IMR-90 (cell line): ENCODE data around the gene TRIM49C. TPM values are rescaled to one million over a fixed set of nuclear protein-coding genes. Genes with fewer than 3 reads are reported as not detected.
"Not testable (repeated sequence)": the region's sequence is repeated elsewhere in the genome, so short reads cannot be mapped to it uniquely, and the experiment has no call there.

Experiments used
- ATAC-seq: fragments of 200-7000 bp; cut with Tn5 transposase; 2 replicates; pipeline ENCODE4 v1.9.1; 2020; ENCODE audit warnings: low read depth, mild to moderate bottlenecking, moderate library complexity
- BruUV-seq: library from RNA; stranded (reverse); fragments of 400-500 nt; replicated peaks from 2 replicates; lab custom pipeline; 2021; lab: Mats Ljungman, UMichigan
- CTCF ChIA-PET: fragments of 300-600 bp; formaldehyde crosslinking; extraction: SDS; loops from one replicate; lab custom pipeline; 2021; ENCODE audit warnings: antibody characterized with exemption; lab: Yijun Ruan, JAX
- POLR2A ChIA-PET: fragments of 300-600 bp; sonication (Branson Sonifier 250); formaldehyde crosslinking; loops from one replicate; lab custom pipeline; 2022; ENCODE audit warnings: antibody characterized with exemption; ENCODE audit not compliant: unreplicated experiment; lab: Charles Lee
- DNase-seq: peaks from one replicate; pipeline ENCODE4 v3.0.0; 2013
- H2AFZ ChIP-seq: replicated peaks from 2 replicates; pipeline ENCODE3; 2013; ENCODE audit warnings: low read length, mild to moderate bottlenecking; ENCODE audit not compliant: poor library complexity
- H2AK5ac ChIP-seq: 2 replicates; pipeline ENCODE4 v1.6.1; 2013; ENCODE audit warnings: low read depth, low read length, inconsistent platforms
- H2AK9ac ChIP-seq: replicated peaks from 2 replicates; pipeline ENCODE3; 2013; ENCODE audit warnings: mild to moderate bottlenecking, low read depth, low read length, moderate library complexity; ENCODE audit not compliant: poor library complexity
- H2BK120ac ChIP-seq: 2 replicates; pipeline ENCODE4 v1.6.1; 2013; ENCODE audit warnings: low read depth, low read length, inconsistent platforms
- H2BK15ac ChIP-seq: 3 replicates; pipeline ENCODE4 v1.6.1; 2013; ENCODE audit warnings: low read depth, low read length, inconsistent platforms
- H2BK20ac ChIP-seq: 2 replicates; pipeline ENCODE4 v1.6.1; 2013; ENCODE audit warnings: low read depth, mild to moderate bottlenecking, inconsistent platforms, low read length, moderate library complexity
- H2BK5ac ChIP-seq: 2 replicates; pipeline ENCODE4 v1.6.1; 2013; ENCODE audit warnings: mild to moderate bottlenecking, low read depth, low read length, inconsistent platforms; ENCODE audit not compliant: poor library complexity, severe bottlenecking
- H3K14ac ChIP-seq: replicated peaks from 2 replicates; pipeline ENCODE4 v1.6.1; 2013; ENCODE audit warnings: low read depth, low read length, inconsistent platforms
- H3K18ac ChIP-seq: 2 replicates; pipeline ENCODE4 v1.6.1; 2013; ENCODE audit warnings: low read depth, low read length, control low read depth
- H3K23ac ChIP-seq: 2 replicates; pipeline ENCODE4 v1.6.1; 2013; ENCODE audit warnings: low read depth, low read length, inconsistent platforms
- H3K27ac ChIP-seq: 2 replicates; pipeline ENCODE4 v1.5.1; 2013; ENCODE audit warnings: mild to moderate bottlenecking, control low read depth, low read length; ENCODE audit not compliant: insufficient read depth
- H3K27me3 ChIP-seq: 2 replicates; pipeline ENCODE4 v1.6.1; 2013; ENCODE audit warnings: low read length; ENCODE audit not compliant: control insufficient read depth, insufficient read depth
- H3K36me3 ChIP-seq: 2 replicates; pipeline ENCODE4 v1.6.1; 2013; ENCODE audit warnings: low read length, mixed read lengths; ENCODE audit not compliant: control insufficient read depth, insufficient read depth
- H3K4ac ChIP-seq: 2 replicates; pipeline ENCODE4 v1.6.1; 2013; ENCODE audit warnings: low read depth, low read length, inconsistent platforms
- H3K4me1 ChIP-seq: 2 replicates; pipeline ENCODE4 v1.6.1; 2013; ENCODE audit warnings: low read length, mixed read lengths; ENCODE audit not compliant: control insufficient read depth, insufficient read depth
- H3K4me2 ChIP-seq: 2 replicates; pipeline ENCODE4 v1.6.1; 2013; ENCODE audit warnings: low read depth, mild to moderate bottlenecking, control low read depth, low read length, moderate library complexity
- H3K4me3 ChIP-seq: 2 replicates; pipeline ENCODE4 v1.5.1; 2013; ENCODE audit warnings: low read depth, mild to moderate bottlenecking, control low read depth, low read length, moderate library complexity; ENCODE audit not compliant: insufficient read depth
- H3K56ac ChIP-seq: 2 replicates; pipeline ENCODE4 v1.6.1; 2013; ENCODE audit warnings: low read length, inconsistent platforms; ENCODE audit not compliant: insufficient read depth; ENCODE audit errors: extremely low read depth
- H3K79me1 ChIP-seq, 2 experiments: 2 replicates each; pipeline ENCODE4 v1.6.1; 2013; ENCODE audit warnings: low read length in 2 of 2, inconsistent platforms in 1 of 2, low read depth in 1 of 2
- H3K9ac ChIP-seq: 2 replicates; pipeline ENCODE4 v1.6.1; 2013; ENCODE audit warnings: low read depth, low read length, control low read depth
- H3K9me1 ChIP-seq: 2 replicates; pipeline ENCODE4 v1.6.1; 2013; ENCODE audit warnings: low read length, inconsistent platforms; ENCODE audit not compliant: insufficient read depth
- H3K9me3 ChIP-seq: 2 replicates; pipeline ENCODE4 v1.6.1; 2013; ENCODE audit warnings: low read length; ENCODE audit not compliant: control insufficient read depth, insufficient read depth
- H4K20me1 ChIP-seq: 2 replicates; pipeline ENCODE4 v1.6.1; 2013; ENCODE audit warnings: low read length, inconsistent platforms; ENCODE audit not compliant: insufficient read depth
- H4K5ac ChIP-seq: 2 replicates; pipeline ENCODE4 v1.6.1; 2013; ENCODE audit warnings: mild to moderate bottlenecking, low read depth, low read length, control low read depth
- H4K8ac ChIP-seq, 2 experiments: 2 replicates each; pipeline ENCODE4 v1.6.1; 2013; ENCODE audit warnings: low read depth in 2 of 2, low read length in 2 of 2, control low read depth in 1 of 2, inconsistent platforms in 1 of 2
- H4K91ac ChIP-seq: 2 replicates; pipeline ENCODE4 v1.6.1; 2013; ENCODE audit warnings: low read depth, low read length, inconsistent platforms; ENCODE audit not compliant: insufficient read depth
- WGBS, 2 experiments: methylation state at CpG; one replicate each; pipeline versions ENCODE4 v1.1.5 to v1.1.7; 2013; ENCODE audit warnings: missing lambda C conversion rate in 2 of 2; ENCODE audit not compliant: insufficient read length in 1 of 2; ENCODE audit errors: extremely low coverage in 2 of 2; 5-methylcytosine and 5-hydroxymethylcytosine counted together
- dilution Hi-C: fragments of 300-500 bp; cut with HindIII; formaldehyde crosslinking; loops from one replicate; pipeline ENCODE4 v1.14.3; 2018; ENCODE audit warnings: low sequenced_read_pairs; ENCODE audit not compliant: unreplicated experiment
- in situ Hi-C: fragments of 300-500 bp; cut with MboI; formaldehyde crosslinking; loops from 3 replicates; pipeline ENCODE4 v1.14.3; 2019; ENCODE audit warnings: low sequenced_read_pairs, inconsistent platforms, mixed read lengths
- intact Hi-C: fragments of 100-400 bp; cut with micrococcal nuclease; formaldehyde crosslinking; loops from 2 replicates; pipeline ENCODE4 v1.10.0; 2022
- polyA plus RNA-seq, 3 experiments: library from polyadenylated mRNA; depleted of rRNA; stranded (reverse); fragments of >200 nt; gene quantifications; 2 replicates each; pipeline ENCODE4 v1.2.3, GENCODE V29; 2012; ENCODE audit warnings: low replicate concordance in 1 of 3
- total RNA-seq: library from RNA; depleted of rRNA; stranded (reverse); fragments of >200 nt; gene quantifications from 2 replicates; pipeline ENCODE4 v1.2.3, GENCODE V29; 2012

The TRIM49C gene
- total and polyA plus RNA-seq, 2 of the 4 experiments (the other 2 are of a cell fraction) = not detected

DNA sequence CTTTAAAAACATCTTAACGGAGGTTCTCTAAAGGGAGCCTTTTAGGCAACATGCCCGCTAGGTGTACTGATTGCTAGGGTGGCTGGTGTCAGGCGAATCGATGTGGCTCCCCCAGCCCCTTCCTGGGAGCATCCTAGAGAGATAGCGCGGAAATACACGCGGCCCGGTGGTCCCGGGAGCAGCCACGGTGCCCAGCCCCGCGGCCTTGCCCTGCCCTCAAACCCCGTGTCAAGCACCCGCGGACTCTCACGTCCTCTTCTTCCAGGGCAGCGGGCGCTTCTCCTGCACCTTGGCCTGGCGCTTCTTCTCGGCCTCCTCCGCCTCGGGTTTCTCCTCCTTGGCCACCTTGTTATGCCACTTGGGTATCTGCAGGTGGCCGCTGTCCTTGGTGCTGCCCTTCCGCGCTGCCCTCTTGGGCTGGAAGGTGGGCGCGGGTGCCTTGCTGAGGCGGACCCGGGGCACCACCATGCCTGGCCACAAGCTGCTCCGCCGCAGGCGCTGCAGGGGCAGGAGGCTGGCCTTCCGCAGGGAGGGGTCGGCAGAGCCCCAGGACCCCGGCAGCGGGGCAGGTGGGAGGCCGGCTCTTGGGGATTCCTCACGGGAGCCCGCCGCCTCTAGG, 20.8 kb downstream of the TRIM49C start:
- ATAC-seq, H3K4me3 ChIP-seq, H3K9ac ChIP-seq, H3K27ac ChIP-seq, intact Hi-C loops, H2AK5ac ChIP-seq, H3K79me1 ChIP-seq, H3K23ac ChIP-seq, H4K20me1 ChIP-seq, H4K91ac ChIP-seq, H2BK120ac ChIP-seq, H2BK20ac ChIP-seq, H3K14ac ChIP-seq, H3K56ac ChIP-seq, H3K27me3 ChIP-seq, CTCF ChIA-PET, H3K4me1 ChIP-seq, H3K18ac ChIP-seq, H4K8ac ChIP-seq, H2BK5ac ChIP-seq, H2AFZ ChIP-seq, POLR2A ChIA-PET, H3K4me2 ChIP-seq, DNase-seq, H3K36me3 ChIP-seq, dilution Hi-C loops, H2AK9ac ChIP-seq, H3K9me1 ChIP-seq, BruUV-seq, H4K5ac ChIP-seq, H3K4ac ChIP-seq, H3K9me3 ChIP-seq, H2BK15ac ChIP-seq, in situ Hi-C loops: not testable (repeated sequence)
- no CpG with 5 or more reads among the region's 41 CpGs for WGBS, 2 experiments

DNA sequence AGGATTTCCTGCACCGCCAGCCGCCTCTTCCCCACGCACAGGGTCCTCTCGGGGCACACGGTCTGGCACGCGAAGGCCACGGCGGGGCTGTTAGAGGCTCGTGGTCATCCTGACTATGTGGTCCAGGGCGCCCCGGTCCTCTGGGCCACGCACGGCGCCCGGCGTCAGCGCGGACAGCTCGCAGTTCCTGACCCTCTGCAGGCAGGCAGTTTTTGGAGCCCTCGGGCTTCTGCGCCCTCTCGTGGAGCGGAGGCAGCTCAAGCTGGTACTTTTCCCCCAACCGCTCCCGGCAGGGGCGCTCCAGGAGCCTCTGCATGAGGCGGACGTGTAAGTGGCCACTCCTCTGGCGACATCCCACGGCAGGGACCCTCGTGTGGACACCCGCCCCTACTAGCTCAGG, 21.4 kb downstream of the TRIM49C start:
- intact Hi-C loops, H3K18ac ChIP-seq, H2AK5ac ChIP-seq, H3K27ac ChIP-seq, H3K36me3 ChIP-seq, H2AK9ac ChIP-seq, H2BK120ac ChIP-seq, dilution Hi-C loops, H3K4me1 ChIP-seq, H3K23ac ChIP-seq, H3K56ac ChIP-seq, H3K9ac ChIP-seq, H4K91ac ChIP-seq, CTCF ChIA-PET, H2BK5ac ChIP-seq, H4K20me1 ChIP-seq, H4K8ac ChIP-seq, H2AFZ ChIP-seq, in situ Hi-C loops, H3K14ac ChIP-seq, H2BK20ac ChIP-seq, H3K9me3 ChIP-seq, H2BK15ac ChIP-seq, H3K4ac ChIP-seq, H4K5ac ChIP-seq, H3K4me2 ChIP-seq, H3K27me3 ChIP-seq, DNase-seq, H3K79me1 ChIP-seq, POLR2A ChIA-PET, ATAC-seq, H3K9me1 ChIP-seq, H3K4me3 ChIP-seq, BruUV-seq: not testable (repeated sequence)
- WGBS, 2 experiments = no CpG with 5 or more reads among the region's 33 CpGs
